OCI-LY7 (cell line): ENCODE results near the gene FOXF2.

Experiments used
- EZH2phosphoT487 ChIP-seq: fragments of 200-600 bp; sonication (generic); IDR thresholded peaks from 2 replicates; pipeline ENCODE4 v1.6.1; 2018; ENCODE audit warnings: low read depth, borderline replicate concordance, mild to moderate bottlenecking, mixed run types, antibody characterized with exemption, low read length, moderate library complexity, mixed read lengths
- TF ChIP-seq, protein P1 (sequence below): fragments of 200-600 bp; sonication (generic); conservative IDR thresholded peaks from 2 replicates; pipeline ENCODE4 v1.5.1; 2014; ENCODE audit warnings: mild to moderate bottlenecking, antibody characterized with exemption, low read length, moderate library complexity, mixed read lengths

DNA sequence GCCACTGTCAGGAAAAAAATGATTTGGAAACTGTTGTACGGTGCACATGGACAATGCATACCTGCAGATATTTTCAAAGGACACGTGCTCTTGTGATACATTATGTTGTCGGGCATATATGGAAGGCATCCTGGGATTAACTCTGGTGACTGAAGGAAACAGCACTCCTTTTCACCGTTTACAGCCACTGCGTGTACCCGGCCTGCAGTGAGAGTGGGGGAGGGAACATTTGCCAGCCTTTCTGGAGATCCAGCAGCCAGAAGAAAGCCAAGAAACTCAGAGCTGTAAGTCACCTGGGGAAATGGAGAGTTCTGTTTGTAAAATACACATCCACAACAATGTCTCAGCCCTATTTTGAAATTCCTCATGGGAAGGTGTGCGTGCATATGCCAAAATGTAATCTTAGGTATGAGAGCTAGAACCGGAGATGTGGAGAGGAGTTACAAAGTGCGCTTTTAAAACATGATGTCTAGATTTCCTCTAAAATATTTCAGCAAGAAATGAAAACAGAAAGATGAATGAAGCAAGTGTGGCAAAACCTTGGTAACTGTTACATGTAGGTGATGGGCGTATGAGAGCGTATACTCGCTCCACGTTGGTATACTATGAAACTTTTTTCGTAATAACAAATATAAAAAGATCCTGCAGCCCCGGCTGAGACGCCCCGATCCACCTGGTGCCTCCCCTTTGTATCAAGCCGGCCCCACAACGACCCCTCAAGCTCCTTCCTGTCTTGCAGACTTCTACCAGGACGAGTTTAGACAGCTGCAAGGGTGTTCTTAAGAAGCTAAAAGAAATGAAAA is 8.6 kb upstream of the FOXF2 start:
- TF ChIP-seq, protein P1, sequence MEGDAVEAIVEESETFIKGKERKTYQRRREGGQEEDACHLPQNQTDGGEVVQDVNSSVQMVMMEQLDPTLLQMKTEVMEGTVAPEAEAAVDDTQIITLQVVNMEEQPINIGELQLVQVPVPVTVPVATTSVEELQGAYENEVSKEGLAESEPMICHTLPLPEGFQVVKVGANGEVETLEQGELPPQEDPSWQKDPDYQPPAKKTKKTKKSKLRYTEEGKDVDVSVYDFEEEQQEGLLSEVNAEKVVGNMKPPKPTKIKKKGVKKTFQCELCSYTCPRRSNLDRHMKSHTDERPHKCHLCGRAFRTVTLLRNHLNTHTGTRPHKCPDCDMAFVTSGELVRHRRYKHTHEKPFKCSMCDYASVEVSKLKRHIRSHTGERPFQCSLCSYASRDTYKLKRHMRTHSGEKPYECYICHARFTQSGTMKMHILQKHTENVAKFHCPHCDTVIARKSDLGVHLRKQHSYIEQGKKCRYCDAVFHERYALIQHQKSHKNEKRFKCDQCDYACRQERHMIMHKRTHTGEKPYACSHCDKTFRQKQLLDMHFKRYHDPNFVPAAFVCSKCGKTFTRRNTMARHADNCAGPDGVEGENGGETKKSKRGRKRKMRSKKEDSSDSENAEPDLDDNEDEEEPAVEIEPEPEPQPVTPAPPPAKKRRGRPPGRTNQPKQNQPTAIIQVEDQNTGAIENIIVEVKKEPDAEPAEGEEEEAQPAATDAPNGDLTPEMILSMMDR: no peak
- no peak for TF ChIP-seq EZH2phosphoT487
